ENCODE measurements around the gene MICAL3. TPM values are rescaled to one million over a fixed set of nuclear protein-coding genes. Genes with fewer than 3 reads are reported as not detected.
A peak's percentile ranks its signal among the peaks of the same experiment; 100 is the strongest.

MICAL3 gene
- total RNA-seq, 1 donor from 2014 or later: 54.8 TPM

- no peak for DNase-seq (ENCODE audit: low spot score, unreplicated experiment)
- no peaks in the 10 kb centered on the region for H3K36me3 Mint-ChIP-seq (ENCODE audit: insufficient read depth)
- TF ChIP-seq CTCF (IDR thresholded peaks at IDR 0.05; ENCODE audit: unreplicated experiment): no peak
- H3K27ac Mint-ChIP-seq: no peak overlapping the region
- no peaks in the 10 kb centered on the region for H3K9me3 Mint-ChIP-seq (ENCODE audit: low read depth)
- no peaks in the 10 kb centered on the region for H3K4me1 Mint-ChIP-seq (ENCODE audit: low read depth)
- no peak overlapping the region for H3K4me3 Mint-ChIP-seq (ENCODE audit: low read depth)
- no peaks in the 10 kb centered on the region for H3K27me3 Mint-ChIP-seq
Measured at GRCh38 chr22:17753401-17753989, 270.9 kb downstream of the MICAL3 start.

GRCh38 chr22:17751596-17751995 is 272.8 kb downstream of the MICAL3 start:
- Mint-ChIP-seq H3K9me3 (ENCODE audit: low read depth) (no peaks in the 10 kb centered on the region), H3K4me1 (ENCODE audit: low read depth) (no peaks in the 10 kb centered on the region), H3K36me3 (ENCODE audit: insufficient read depth) (no peaks in the 10 kb centered on the region), H3K4me3 (ENCODE audit: low read depth) (no peak overlapping the region), H3K27me3 (no peaks in the 10 kb centered on the region), H3K27ac (no peak overlapping the region)
- DNase-seq (ENCODE audit: low spot score, unreplicated experiment): no peak
- TF ChIP-seq CTCF (IDR thresholded peaks at IDR 0.05; ENCODE audit: unreplicated experiment): no peak

GRCh38 chr22:17749605-17750395 is 274.6 kb downstream of the MICAL3 start:
- Mint-ChIP-seq H3K27ac (no peak overlapping the region), H3K27me3 (no peaks in the 10 kb centered on the region), H3K4me3 (ENCODE audit: low read depth) (no peak overlapping the region), H3K4me1 (ENCODE audit: low read depth) (no peaks in the 10 kb centered on the region), H3K9me3 (ENCODE audit: low read depth) (no peaks in the 10 kb centered on the region), H3K36me3 (ENCODE audit: insufficient read depth) (no peaks in the 10 kb centered on the region)
- TF ChIP-seq CTCF (IDR thresholded peaks at IDR 0.05; ENCODE audit: unreplicated experiment): no peak
- DNase-seq (ENCODE audit: low spot score, unreplicated experiment): no peak

- peak; percentile 47 for TF ChIP-seq CTCF (IDR thresholded peaks at IDR 0.05; ENCODE audit: unreplicated experiment)
- no peak overlapping the region for H3K4me3 Mint-ChIP-seq (ENCODE audit: low read depth)
- H3K36me3 Mint-ChIP-seq (ENCODE audit: insufficient read depth): no peaks in the 10 kb centered on the region
- H3K27me3 Mint-ChIP-seq: no peaks in the 10 kb centered on the region
- no peak for DNase-seq (ENCODE audit: low spot score, unreplicated experiment)
- H3K9me3 Mint-ChIP-seq (ENCODE audit: low read depth): no peaks in the 10 kb centered on the region
- H3K4me1 Mint-ChIP-seq (ENCODE audit: low read depth): no peaks in the 10 kb centered on the region
- H3K27ac Mint-ChIP-seq: no peak overlapping the region
Measured at GRCh38 chr22:17748555-17749353, 275.6 kb downstream of the MICAL3 start.

GRCh38 chr22:17746916-17747315 is 277.4 kb downstream of the MICAL3 start:
- H3K27ac Mint-ChIP-seq: no peak overlapping the region
- no peak for TF ChIP-seq CTCF (IDR thresholded peaks at IDR 0.05; ENCODE audit: unreplicated experiment)
- no peak for DNase-seq (ENCODE audit: low spot score, unreplicated experiment)
- no peak overlapping the region for H3K4me3 Mint-ChIP-seq (ENCODE audit: low read depth)
- no peaks in the 10 kb centered on the region for H3K27me3 Mint-ChIP-seq
- H3K36me3 Mint-ChIP-seq (ENCODE audit: insufficient read depth): no peaks in the 10 kb centered on the region
- no peaks in the 10 kb centered on the region for H3K9me3 Mint-ChIP-seq (ENCODE audit: low read depth)
- H3K4me1 Mint-ChIP-seq (ENCODE audit: low read depth): no peaks in the 10 kb centered on the region
